ENCODE results near the gene RNF225. TPM values are rescaled to one million over a fixed set of nuclear protein-coding genes. Genes with fewer than 3 reads are reported as not detected.

RNF225 gene
- total RNA-seq, 4 donors from 2014 or later, result not detected

- Histone ChIP-seq H3K4me1 (no peaks in the 10 kb centered on the region), H3K36me3 (no peaks in the 10 kb centered on the region), H3K4me3 (no peak within 1 kb of the TSS), H3K27me3 (peaks cover 8 to 44% (median 24%) of the 10 kb centered on the region in 3 donors), H3K9me3 (no peaks in the 10 kb centered on the region), H3K27ac (no peak within 1 kb of the TSS)
- intact Hi-C loops (cut with DNase I; ENCODE audit: low total_unique reads), result no loop called here
- DNase-seq (no peak), ATAC-seq (no peak)
- in situ Hi-C loops (cut with MboI; ENCODE audit: low sequenced_read_pairs in 4 of 4), result no loop called here
- TF ChIP-seq CTCF (IDR thresholded peaks at IDR 0.05 in 4 of 5, conservative IDR thresholded peaks at IDR 0.05 in 1 of 5) (no peak), POLR2A (IDR thresholded peaks at IDR 0.05) (no peak)
Observed at GRCh38 chr19:58352760-58353671, 42.4 kb upstream of the RNF225 start, which contains the start of gene A1BG. Gene A1BG (minus strand): TSS chr19:58353492. CDS start chr19:58353437, 55 bp downstream.

GRCh38 chr19:58353717-58354477 is 41.6 kb upstream of the RNF225 start:
- TF ChIP-seq CTCF (IDR thresholded peaks at IDR 0.05 in 4 of 5, conservative IDR thresholded peaks at IDR 0.05 in 1 of 5) (no peak), POLR2A (IDR thresholded peaks at IDR 0.05) (no peak)
- Histone ChIP-seq H3K36me3 (no peaks in the 10 kb centered on the region), H3K4me1 (no peaks in the 10 kb centered on the region), H3K27me3 (peaks cover 7 to 35% (median 23%) of the 10 kb centered on the region in 3 donors), H3K4me3 (no peak overlapping the region), H3K9me3 (no peaks in the 10 kb centered on the region), H3K27ac (no peak overlapping the region)
- ATAC-seq (no peak), DNase-seq (no peak)
- intact Hi-C loops (cut with DNase I; ENCODE audit: low total_unique reads), result no loop called here
- in situ Hi-C loops (cut with MboI; ENCODE audit: low sequenced_read_pairs in 4 of 4), result no loop called here

- Histone ChIP-seq H3K4me1 (no peaks in the 10 kb centered on the region), H3K36me3 (no peaks in the 10 kb centered on the region)
- no peak for DNase-seq
Observed at GRCh38 chr19:58354478-58355030, 40.9 kb upstream of the RNF225 start.

More at GRCh38 chr19:58354478-58355030, 40.9 kb upstream of the RNF225 start:
- no peak overlapping the region for H3K27ac ChIP-seq
- H3K9me3 ChIP-seq, result no peaks in the 10 kb centered on the region
- in situ Hi-C loops (cut with MboI; ENCODE audit: low sequenced_read_pairs in 4 of 4), result no loop called here
- TF ChIP-seq CTCF (IDR thresholded peaks at IDR 0.05 in 4 of 5, conservative IDR thresholded peaks at IDR 0.05 in 1 of 5) (no peak), POLR2A (IDR thresholded peaks at IDR 0.05) (no peak)
- intact Hi-C loops (cut with DNase I; ENCODE audit: low total_unique reads), result no loop called here
- no peak for ATAC-seq
- H3K27me3 ChIP-seq, result peaks cover 5 to 32% (median 23%) of the 10 kb centered on the region in 3 donors
- no peak overlapping the region for H3K4me3 ChIP-seq
